HTERT RPE-1 (cell line): Measurements from ENCODE around the gene ACTR3.
"Not testable (repeated sequence)": the region's sequence is repeated elsewhere in the genome, so short reads cannot be mapped to it uniquely, and the experiment has no call there.

Source experiments
- in situ Hi-C: fragments of 300-500 bp; cut with MboI; formaldehyde crosslinking; loops from 4 replicates; pipeline ENCODE4 v1.14.3; 2020; ENCODE audit warnings: low sequenced_read_pairs

ACTR3 gene

GRCh38 chr2:113889471-113890252 is at the start of gene ACTR3:
ACTR3 (plus strand) TSS chr2:113890089; CDS start chr2:113890280, 191 bp downstream.
- in situ Hi-C loops = no loop called here

- in situ Hi-C loops = no loop called here
Measured at GRCh38 chr2:113840518-113840917, 49.4 kb upstream of the ACTR3 start.

- in situ Hi-C loops = no loop called here
Measured at GRCh38 chr2:113842919-113843736, 46.8 kb upstream of the ACTR3 start.

- in situ Hi-C loops = not testable (repeated sequence)
Measured at GRCh38 chr2:113843737-113844050, 46.2 kb upstream of the ACTR3 start.

- in situ Hi-C loops = no loop called here
Measured at GRCh38 chr2:113845261-113845660, 44.6 kb upstream of the ACTR3 start.

GRCh38 chr2:113845796-113846195 is 44.1 kb upstream of the ACTR3 start:
- in situ Hi-C loops = not testable (repeated sequence)

GRCh38 chr2:113846429-113846828 is 43.5 kb upstream of the ACTR3 start:
- in situ Hi-C loops = no loop called here

- in situ Hi-C loops = no loop called here
Measured at GRCh38 chr2:113847144-113847543, 42.7 kb upstream of the ACTR3 start.

- in situ Hi-C loops = no loop called here
Measured at GRCh38 chr2:113848758-113849415, 41.0 kb upstream of the ACTR3 start.

GRCh38 chr2:113850687-113851086 is 39.2 kb upstream of the ACTR3 start:
- in situ Hi-C loops = no loop called here

- in situ Hi-C loops = no loop called here
Measured at GRCh38 chr2:113851640-113852039, 38.2 kb upstream of the ACTR3 start.

GRCh38 chr2:113854208-113854607 is 35.7 kb upstream of the ACTR3 start:
- in situ Hi-C loops = no loop called here

GRCh38 chr2:113854970-113855740 is 34.7 kb upstream of the ACTR3 start:
- in situ Hi-C loops = no loop called here

GRCh38 chr2:113857464-113857863 is 32.4 kb upstream of the ACTR3 start:
- in situ Hi-C loops = no loop called here

GRCh38 chr2:113858764-113859163 is 31.1 kb upstream of the ACTR3 start:
- in situ Hi-C loops = no loop called here

- in situ Hi-C loops = no loop called here
Measured at GRCh38 chr2:113861740-113862139, 28.1 kb upstream of the ACTR3 start.

- in situ Hi-C loops = no loop called here
Measured at GRCh38 chr2:113863144-113863543, 26.7 kb upstream of the ACTR3 start.

GRCh38 chr2:113867571-113867970 is 22.3 kb upstream of the ACTR3 start:
- in situ Hi-C loops = no loop called here

- in situ Hi-C loops = no loop called here
Measured at GRCh38 chr2:113869253-113869652, 20.6 kb upstream of the ACTR3 start.

GRCh38 chr2:113872201-113872600 is 17.7 kb upstream of the ACTR3 start:
- in situ Hi-C loops = no loop called here

GRCh38 chr2:113873867-113874266 is 16.0 kb upstream of the ACTR3 start:
- in situ Hi-C loops = no loop called here
